WTC11 (cell line): Measurements from ENCODE around the gene C20orf204.

Source experiments
- FOXJ3 ChIP-seq: sonication (generic); formaldehyde crosslinking; IDR thresholded peaks from 2 replicates; pipeline ENCODE4 v1.9.0; 2021; ENCODE audit warnings: missing genetic modification reagents, mild to moderate bottlenecking, borderline replicate concordance
- GABPB1 ChIP-seq: sonication (generic); formaldehyde crosslinking; IDR thresholded peaks from 2 replicates; pipeline ENCODE4 v1.8.1; 2023; ENCODE audit warnings: mild to moderate bottlenecking, missing genetic modification reagents
- NFYB ChIP-seq: sonication (generic); formaldehyde crosslinking; conservative IDR thresholded peaks from 2 replicates; pipeline ENCODE4 v1.8.0; 2022; ENCODE audit warnings: low read depth, missing genetic modification reagents
- TP53 ChIP-seq: sonication (generic); formaldehyde crosslinking; IDR thresholded peaks from 2 replicates; pipeline ENCODE4 v1.8.1; 2023; ENCODE audit warnings: mild to moderate bottlenecking, missing genetic modification reagents
- ZNF671 ChIP-seq: fragments of 250-450 bp; sonication (Bioruptor Pico); IDR thresholded peaks from 2 replicates; pipeline ENCODE4 v1.8.0; 2021; ENCODE audit warnings: mild to moderate bottlenecking
- TF ChIP-seq, protein P1 (sequence below): fragments of 250-450 bp; sonication (Bioruptor Pico); IDR thresholded peaks from 2 replicates; pipeline ENCODE4 v1.9.0; 2021; ENCODE audit warnings: mild to moderate bottlenecking
- TF ChIP-seq, protein P2 (sequence below): fragments of 200-600 bp; IDR thresholded peaks from 2 replicates; pipeline ENCODE4 v1.8.0; 2022; ENCODE audit warnings: antibody characterized with exemption
- TF ChIP-seq, protein P3 (sequence below): fragments of 250-450 bp; sonication (Bioruptor Pico); IDR thresholded peaks from 2 replicates; pipeline ENCODE4 v1.9.0; 2021; ENCODE audit warnings: mild to moderate bottlenecking
- TF ChIP-seq, protein P4 (sequence below): sonication (generic); formaldehyde crosslinking; IDR thresholded peaks from 2 replicates; pipeline ENCODE4 v1.8.1; 2023; ENCODE audit warnings: mild to moderate bottlenecking, missing genetic modification reagents
- TF ChIP-seq, protein P5 (sequence below): sonication (generic); formaldehyde crosslinking; conservative IDR thresholded peaks from 2 replicates; pipeline ENCODE4 v1.8.1; 2023; ENCODE audit warnings: mild to moderate bottlenecking, low read depth, missing genetic modification reagents, moderate library complexity
- TF ChIP-seq, protein P6 (sequence below): sonication (generic); formaldehyde crosslinking; conservative IDR thresholded peaks from 2 replicates; pipeline ENCODE4 v1.8.1; 2022; ENCODE audit warnings: mild to moderate bottlenecking, missing genetic modification reagents

DNA sequence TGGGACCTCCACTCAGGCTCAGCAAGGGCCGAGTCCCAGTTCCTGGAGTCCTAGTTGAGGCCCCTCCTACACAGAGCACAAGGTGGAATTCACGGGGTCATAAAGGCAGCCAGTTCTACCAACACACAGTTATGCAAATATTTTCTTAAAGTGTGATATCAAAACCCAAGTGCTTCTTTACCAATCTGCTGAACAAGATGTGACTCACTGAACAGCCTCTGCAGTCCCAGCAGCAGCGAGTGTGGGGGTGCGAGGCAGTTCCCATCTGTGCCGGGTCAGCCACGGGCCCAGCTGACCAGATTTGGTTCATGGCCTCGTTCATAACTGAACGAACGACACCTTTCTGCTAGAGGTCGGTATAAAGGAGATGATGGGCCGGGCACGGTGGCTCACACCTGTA is 22.6 kb downstream of the C20orf204 start:
- no peak for TF ChIP-seq TP53 (CRISPR knock-in tag)
- no peak for TF ChIP-seq NFYB
- no peak for TF ChIP-seq ZNF671 (CRISPR knock-in tag)
- TF ChIP-seq, protein P1, sequence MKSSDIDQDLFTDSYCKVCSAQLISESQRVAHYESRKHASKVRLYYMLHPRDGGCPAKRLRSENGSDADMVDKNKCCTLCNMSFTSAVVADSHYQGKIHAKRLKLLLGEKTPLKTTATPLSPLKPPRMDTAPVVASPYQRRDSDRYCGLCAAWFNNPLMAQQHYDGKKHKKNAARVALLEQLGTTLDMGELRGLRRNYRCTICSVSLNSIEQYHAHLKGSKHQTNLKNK (CRISPR knock-in tag): no peak
- TF ChIP-seq, protein P2, sequence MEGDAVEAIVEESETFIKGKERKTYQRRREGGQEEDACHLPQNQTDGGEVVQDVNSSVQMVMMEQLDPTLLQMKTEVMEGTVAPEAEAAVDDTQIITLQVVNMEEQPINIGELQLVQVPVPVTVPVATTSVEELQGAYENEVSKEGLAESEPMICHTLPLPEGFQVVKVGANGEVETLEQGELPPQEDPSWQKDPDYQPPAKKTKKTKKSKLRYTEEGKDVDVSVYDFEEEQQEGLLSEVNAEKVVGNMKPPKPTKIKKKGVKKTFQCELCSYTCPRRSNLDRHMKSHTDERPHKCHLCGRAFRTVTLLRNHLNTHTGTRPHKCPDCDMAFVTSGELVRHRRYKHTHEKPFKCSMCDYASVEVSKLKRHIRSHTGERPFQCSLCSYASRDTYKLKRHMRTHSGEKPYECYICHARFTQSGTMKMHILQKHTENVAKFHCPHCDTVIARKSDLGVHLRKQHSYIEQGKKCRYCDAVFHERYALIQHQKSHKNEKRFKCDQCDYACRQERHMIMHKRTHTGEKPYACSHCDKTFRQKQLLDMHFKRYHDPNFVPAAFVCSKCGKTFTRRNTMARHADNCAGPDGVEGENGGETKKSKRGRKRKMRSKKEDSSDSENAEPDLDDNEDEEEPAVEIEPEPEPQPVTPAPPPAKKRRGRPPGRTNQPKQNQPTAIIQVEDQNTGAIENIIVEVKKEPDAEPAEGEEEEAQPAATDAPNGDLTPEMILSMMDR: no peak
- TF ChIP-seq, protein P3, sequence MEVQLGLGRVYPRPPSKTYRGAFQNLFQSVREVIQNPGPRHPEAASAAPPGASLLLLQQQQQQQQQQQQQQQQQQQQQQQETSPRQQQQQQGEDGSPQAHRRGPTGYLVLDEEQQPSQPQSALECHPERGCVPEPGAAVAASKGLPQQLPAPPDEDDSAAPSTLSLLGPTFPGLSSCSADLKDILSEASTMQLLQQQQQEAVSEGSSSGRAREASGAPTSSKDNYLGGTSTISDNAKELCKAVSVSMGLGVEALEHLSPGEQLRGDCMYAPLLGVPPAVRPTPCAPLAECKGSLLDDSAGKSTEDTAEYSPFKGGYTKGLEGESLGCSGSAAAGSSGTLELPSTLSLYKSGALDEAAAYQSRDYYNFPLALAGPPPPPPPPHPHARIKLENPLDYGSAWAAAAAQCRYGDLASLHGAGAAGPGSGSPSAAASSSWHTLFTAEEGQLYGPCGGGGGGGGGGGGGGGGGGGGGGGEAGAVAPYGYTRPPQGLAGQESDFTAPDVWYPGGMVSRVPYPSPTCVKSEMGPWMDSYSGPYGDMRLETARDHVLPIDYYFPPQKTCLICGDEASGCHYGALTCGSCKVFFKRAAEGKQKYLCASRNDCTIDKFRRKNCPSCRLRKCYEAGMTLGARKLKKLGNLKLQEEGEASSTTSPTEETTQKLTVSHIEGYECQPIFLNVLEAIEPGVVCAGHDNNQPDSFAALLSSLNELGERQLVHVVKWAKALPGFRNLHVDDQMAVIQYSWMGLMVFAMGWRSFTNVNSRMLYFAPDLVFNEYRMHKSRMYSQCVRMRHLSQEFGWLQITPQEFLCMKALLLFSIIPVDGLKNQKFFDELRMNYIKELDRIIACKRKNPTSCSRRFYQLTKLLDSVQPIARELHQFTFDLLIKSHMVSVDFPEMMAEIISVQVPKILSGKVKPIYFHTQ (CRISPR knock-in tag): no peak
- TF ChIP-seq GABPB1 (CRISPR knock-in tag): no peak
- TF ChIP-seq, protein P4, sequence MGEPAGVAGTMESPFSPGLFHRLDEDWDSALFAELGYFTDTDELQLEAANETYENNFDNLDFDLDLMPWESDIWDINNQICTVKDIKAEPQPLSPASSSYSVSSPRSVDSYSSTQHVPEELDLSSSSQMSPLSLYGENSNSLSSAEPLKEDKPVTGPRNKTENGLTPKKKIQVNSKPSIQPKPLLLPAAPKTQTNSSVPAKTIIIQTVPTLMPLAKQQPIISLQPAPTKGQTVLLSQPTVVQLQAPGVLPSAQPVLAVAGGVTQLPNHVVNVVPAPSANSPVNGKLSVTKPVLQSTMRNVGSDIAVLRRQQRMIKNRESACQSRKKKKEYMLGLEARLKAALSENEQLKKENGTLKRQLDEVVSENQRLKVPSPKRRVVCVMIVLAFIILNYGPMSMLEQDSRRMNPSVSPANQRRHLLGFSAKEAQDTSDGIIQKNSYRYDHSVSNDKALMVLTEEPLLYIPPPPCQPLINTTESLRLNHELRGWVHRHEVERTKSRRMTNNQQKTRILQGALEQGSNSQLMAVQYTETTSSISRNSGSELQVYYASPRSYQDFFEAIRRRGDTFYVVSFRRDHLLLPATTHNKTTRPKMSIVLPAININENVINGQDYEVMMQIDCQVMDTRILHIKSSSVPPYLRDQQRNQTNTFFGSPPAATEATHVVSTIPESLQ (CRISPR knock-in tag): no peak
- TF ChIP-seq FOXJ3: no peak
- TF ChIP-seq, protein P5, sequence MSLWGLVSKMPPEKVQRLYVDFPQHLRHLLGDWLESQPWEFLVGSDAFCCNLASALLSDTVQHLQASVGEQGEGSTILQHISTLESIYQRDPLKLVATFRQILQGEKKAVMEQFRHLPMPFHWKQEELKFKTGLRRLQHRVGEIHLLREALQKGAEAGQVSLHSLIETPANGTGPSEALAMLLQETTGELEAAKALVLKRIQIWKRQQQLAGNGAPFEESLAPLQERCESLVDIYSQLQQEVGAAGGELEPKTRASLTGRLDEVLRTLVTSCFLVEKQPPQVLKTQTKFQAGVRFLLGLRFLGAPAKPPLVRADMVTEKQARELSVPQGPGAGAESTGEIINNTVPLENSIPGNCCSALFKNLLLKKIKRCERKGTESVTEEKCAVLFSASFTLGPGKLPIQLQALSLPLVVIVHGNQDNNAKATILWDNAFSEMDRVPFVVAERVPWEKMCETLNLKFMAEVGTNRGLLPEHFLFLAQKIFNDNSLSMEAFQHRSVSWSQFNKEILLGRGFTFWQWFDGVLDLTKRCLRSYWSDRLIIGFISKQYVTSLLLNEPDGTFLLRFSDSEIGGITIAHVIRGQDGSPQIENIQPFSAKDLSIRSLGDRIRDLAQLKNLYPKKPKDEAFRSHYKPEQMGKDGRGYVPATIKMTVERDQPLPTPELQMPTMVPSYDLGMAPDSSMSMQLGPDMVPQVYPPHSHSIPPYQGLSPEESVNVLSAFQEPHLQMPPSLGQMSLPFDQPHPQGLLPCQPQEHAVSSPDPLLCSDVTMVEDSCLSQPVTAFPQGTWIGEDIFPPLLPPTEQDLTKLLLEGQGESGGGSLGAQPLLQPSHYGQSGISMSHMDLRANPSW (CRISPR knock-in tag): no peak
- TF ChIP-seq, protein P6, sequence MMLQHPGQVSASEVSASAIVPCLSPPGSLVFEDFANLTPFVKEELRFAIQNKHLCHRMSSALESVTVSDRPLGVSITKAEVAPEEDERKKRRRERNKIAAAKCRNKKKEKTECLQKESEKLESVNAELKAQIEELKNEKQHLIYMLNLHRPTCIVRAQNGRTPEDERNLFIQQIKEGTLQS (CRISPR knock-in tag): no peak
